SK-N-SH (cell line): ENCODE data around the gene RECK. TPM values are rescaled to one million over a fixed set of nuclear protein-coding genes. Genes with fewer than 3 reads are reported as not detected.
A peak's percentile ranks its signal among the peaks of the same experiment; 100 is the strongest.

Experiments
- CTCF ChIA-PET: fragments of 300-600, 350-600 bp; formaldehyde crosslinking; extraction: SDS; loops from one replicate; lab custom pipeline; 2021; lab: Yijun Ruan, JAX
- POLR2A ChIA-PET: fragments of 350-600 bp; sonication (Branson Sonifier 250); formaldehyde crosslinking; extraction: SDS; loops from one replicate; lab custom pipeline; 2020; ENCODE audit warnings: antibody characterized with exemption, inconsistent platforms; lab: Yijun Ruan, JAX
- DNase-seq: peaks from one replicate; pipeline ENCODE4 v3.0.0; 2012
- H2AFZ ChIP-seq: fragments of 200-600 bp; sonication (generic); 2 replicates; pipeline ENCODE4 v1.8.1; 2016; ENCODE audit warnings: antibody characterized with exemption, mild to moderate bottlenecking, low read depth
- H3F3A ChIP-seq: fragments of 200-600 bp; sonication (generic); replicated peaks from 2 replicates; pipeline ENCODE3; 2016; ENCODE audit warnings: antibody characterized with exemption, mild to moderate bottlenecking; ENCODE audit not compliant: insufficient read depth
- H3K27ac ChIP-seq, 2 experiments: fragments of 200-500 bp in 1 of 2; fragments of 200-600 bp in 1 of 2; sonication (Bioruptor generic) in 1 of 2; sonication (generic), shearing (Covaris generic) in 1 of 2; 2 replicates each; pipeline versions ENCODE4 v1.5.1 to v1.6.1; 2014 to 2016; ENCODE audit warnings: low read depth in 2 of 2, inconsistent platforms in 1 of 2, low read length in 1 of 2, mild to moderate bottlenecking in 1 of 2, mixed read lengths in 1 of 2
- H3K27me3 ChIP-seq: fragments of 200-600 bp; sonication (generic), shearing (Covaris generic); 2 replicates; pipeline ENCODE4 v1.6.1; 2016; ENCODE audit warnings: mixed run types; ENCODE audit not compliant: insufficient read depth
- H3K36me3 ChIP-seq, 2 experiments: fragments of 200-500 bp in 1 of 2; fragments of 200-600 bp in 1 of 2; sonication (Bioruptor generic) in 1 of 2; sonication (generic) in 1 of 2; replicated peaks in 1 of 2; 2 replicates each; pipeline versions ENCODE3 to v1.5.1; 2014 to 2016; ENCODE audit warnings: low read length in 1 of 2, mild to moderate bottlenecking in 1 of 2; ENCODE audit not compliant: insufficient read depth in 2 of 2, control insufficient read depth in 1 of 2
- H3K4me1 ChIP-seq, 2 experiments: fragments of 200-500 bp in 1 of 2; fragments of 200-600 bp in 1 of 2; sonication (Bioruptor generic) in 1 of 2; sonication (generic), shearing (Covaris generic) in 1 of 2; 2 replicates each; pipeline versions ENCODE4 v1.5.1 to v1.6.1; 2014 to 2016; ENCODE audit warnings: low read depth in 1 of 2, low read length in 1 of 2, mixed run types in 1 of 2; ENCODE audit not compliant: insufficient read depth in 2 of 2, control insufficient read depth in 1 of 2
- H3K4me2 ChIP-seq: fragments of 200-600 bp; sonication (generic), shearing (Covaris generic); 2 replicates; pipeline ENCODE4 v1.6.1; 2017; ENCODE audit warnings: mixed run types
- H3K4me3 ChIP-seq, 2 experiments: fragments of 200-500 bp in 1 of 2; fragments of 200-600 bp in 1 of 2; sonication (Bioruptor generic) in 1 of 2; sonication (generic), shearing (Covaris generic) in 1 of 2; 2 replicates each; pipeline versions ENCODE4 v1.5.1 to v1.8.1; 2014 to 2016; ENCODE audit warnings: low read depth in 2 of 2, inconsistent platforms in 1 of 2, low read length in 1 of 2, mild to moderate bottlenecking in 1 of 2, mixed read lengths in 1 of 2, moderate library complexity in 1 of 2
- H3K79me2 ChIP-seq: fragments of 200-600 bp; sonication (generic); 2 replicates; pipeline ENCODE4 v1.8.1; 2017; ENCODE audit warnings: mild to moderate bottlenecking; ENCODE audit not compliant: insufficient read depth
- H3K9ac ChIP-seq: fragments of 200-600 bp; sonication (generic); 2 replicates; pipeline ENCODE4 v1.6.1; 2017; ENCODE audit warnings: mixed run types
- H3K9me2 ChIP-seq: fragments of 200-600 bp; sonication (generic); 2 replicates; pipeline ENCODE4 v1.6.1; 2017; ENCODE audit warnings: mixed run types
- H3K9me3 ChIP-seq: fragments of 200-600 bp; sonication (generic); 2 replicates; pipeline ENCODE4 v1.6.1; 2017; ENCODE audit warnings: mixed run types, mild to moderate bottlenecking, moderate library complexity
- H4K20me1 ChIP-seq: fragments of 200-600 bp; sonication (generic); 2 replicates; pipeline ENCODE4 v1.6.1; 2017; ENCODE audit warnings: mild to moderate bottlenecking, mixed run types; ENCODE audit not compliant: insufficient read depth
- CHD2 ChIP-seq: fragments of 150-350 bp; IDR thresholded peaks from 2 replicates; pipeline ENCODE4 v1.6.1; 2018; ENCODE audit warnings: low read length; ENCODE audit not compliant: partially characterized antibody
- CTCF ChIP-seq: fragments of 200-600 bp; sonication (generic); IDR thresholded peaks from 2 replicates; pipeline ENCODE4 v1.6.1; 2017; ENCODE audit warnings: antibody characterized with exemption, mild to moderate bottlenecking, moderate library complexity
- EZH2phosphoT487 ChIP-seq: fragments of 200-600 bp; sonication (generic); IDR thresholded peaks from 2 replicates; pipeline ENCODE4 v1.6.1; 2017; ENCODE audit warnings: low read depth, mixed run types, mild to moderate bottlenecking, antibody characterized with exemption, moderate library complexity, borderline replicate concordance
- FOSL2 ChIP-seq: IDR thresholded peaks from 2 replicates; pipeline ENCODE4 v1.4.0; 2012; ENCODE audit warnings: low read depth, mild to moderate bottlenecking, moderate library complexity, borderline replicate concordance
- FOXM1 ChIP-seq: IDR thresholded peaks from 2 replicates; pipeline ENCODE4 v1.4.0; 2012; ENCODE audit warnings: low read depth, mild to moderate bottlenecking
- GABPA ChIP-seq: IDR thresholded peaks from 2 replicates; pipeline ENCODE4 v1.4.0; 2012; ENCODE audit warnings: low read depth, mild to moderate bottlenecking
- GATA2 ChIP-seq: sonication (generic); formaldehyde crosslinking; IDR thresholded peaks from 2 replicates; pipeline ENCODE4 v1.5.0; 2020; ENCODE audit warnings: mild to moderate bottlenecking, missing genetic modification reagents
- MAX ChIP-seq: IDR thresholded peaks from 2 replicates; pipeline ENCODE4 v1.4.0; 2012; ENCODE audit warnings: low read depth
- MXI1 ChIP-seq: IDR thresholded peaks from 2 replicates; pipeline ENCODE4 v1.6.1; 2012; ENCODE audit warnings: mild to moderate bottlenecking, low read depth, low read length, improper control_type of control experiment
- POLR2AphosphoS5 ChIP-seq: IDR thresholded peaks from 2 replicates; pipeline ENCODE4 v1.6.1; 2012; ENCODE audit warnings: low read depth, low read length
- RCOR1 ChIP-seq: fragments of 150-350 bp; IDR thresholded peaks from 2 replicates; pipeline ENCODE4 v1.6.1; 2017; ENCODE audit warnings: antibody characterized with exemption, low read length
- REST ChIP-seq: IDR thresholded peaks from 2 replicates; pipeline ENCODE4 v1.6.1; 2012; ENCODE audit warnings: mild to moderate bottlenecking, low read depth, low read length, moderate library complexity
- RFX5 ChIP-seq: IDR thresholded peaks from 2 replicates; pipeline ENCODE4 v1.6.1; 2012; ENCODE audit warnings: mild to moderate bottlenecking, improper control_type of control experiment, low read length
- SMC3 ChIP-seq: IDR thresholded peaks from 2 replicates; pipeline ENCODE4 v1.6.1; 2012; ENCODE audit warnings: low read depth, low read length, improper control_type of control experiment
- TCF12 ChIP-seq: IDR thresholded peaks from 2 replicates; pipeline ENCODE4 v1.4.0; 2012
- TEAD4 ChIP-seq: IDR thresholded peaks from 2 replicates; pipeline ENCODE4 v1.4.0; 2012; ENCODE audit warnings: mild to moderate bottlenecking, borderline replicate concordance; ENCODE audit not compliant: insufficient read depth
- USF2 ChIP-seq: fragments of 150-350 bp; IDR thresholded peaks from 2 replicates; pipeline ENCODE4 v1.6.1; 2017; ENCODE audit warnings: antibody characterized with exemption, low read length, low read depth, borderline replicate concordance
- WGBS: methylation state at CpG from one replicate; pipeline ENCODE4 v1.1.6; 2017; ENCODE audit warnings: low lambda C conversion rate; 5-methylcytosine and 5-hydroxymethylcytosine counted together
- polyA plus RNA-seq, 3 experiments: library from polyadenylated mRNA; depleted of rRNA; stranded (reverse); fragments of >200 nt; gene quantifications; 2 replicates each; pipeline ENCODE4 v1.2.3, GENCODE V29; 2012

Gene RECK
- polyA plus RNA-seq, 1 of the 3 experiments (the other 2 are of a cell fraction) = 22.8 TPM

GRCh38 chr9:36051317-36051716 lies 14.6 kb downstream of the RECK start:
- Histone ChIP-seq H4K20me1 (peaks cover 49% of the 10 kb centered on the region), H3K9ac (no peak overlapping the region), H3K9me3 (no peaks in the 10 kb centered on the region), H3K9me2 (no peaks in the 10 kb centered on the region), H2AFZ (no peak overlapping the region), H3K4me3 (no peak overlapping the region), H3K79me2 (peaks cover 99% of the 10 kb centered on the region), H3K4me1 (peaks cover 7 to 11% of the 10 kb centered on the region in 2 experiments; a peak in 3 of 4 replicates), H3F3A (peaks cover 22% of the 10 kb centered on the region), H3K4me2 (no peak overlapping the region), H3K27ac (no peak overlapping the region)
- no peak for DNase-seq
- POLR2A ChIA-PET = no interaction called here
- 97% methylated on average over 2 of the region's 2 CpGs for WGBS
- TF ChIP-seq TEAD4 (no peak), RCOR1 (no peak), FOSL2 (no peak), RFX5 (no peak), MXI1 (no peak), GABPA (no peak), CTCF (no peak)
- TF ChIP-seq, all 33 proteins: peak for 0
- peaks cover 22 to 25% of the 10 kb centered on the region in 2 experiments for H3K36me3 ChIP-seq
- no peaks in the 10 kb centered on the region for H3K27me3 ChIP-seq
- CTCF ChIA-PET = interaction anchor here (0.7 to 1.5 kb wide), 2 partner anchors 43 to 277 kb away, joined by 3 to 5 read pairs; no protein-coding TSS in a partner anchor

GRCh38 chr9:36053971-36054370 lies 17.3 kb downstream of the RECK start:
- no peaks in the 10 kb centered on the region for H3K27me3 ChIP-seq
- H3F3A ChIP-seq = peaks cover 28% of the 10 kb centered on the region
- peaks cover 31 to 37% of the 10 kb centered on the region in 2 experiments for H3K36me3 ChIP-seq
- ChIA-PET POLR2A (no interaction called here), CTCF (interaction anchor here (0.7 to 1.6 kb wide), 2 partner anchors 46 to 49 kb away, joined by 3 to 4 read pairs; no protein-coding TSS in a partner anchor)
- 61% methylated on average over 3 of the region's 3 CpGs for WGBS
- H3K9me3 ChIP-seq = no peaks in the 10 kb centered on the region
- H3K4me1 ChIP-seq = peaks cover 0 to 14% of the 10 kb centered on the region in 2 experiments; a peak in 1 of 4 replicates
- peaks cover 88% of the 10 kb centered on the region for H3K79me2 ChIP-seq
- H3K9me2 ChIP-seq = no peaks in the 10 kb centered on the region
- H2AFZ ChIP-seq = no peak overlapping the region
- peaks cover 31% of the 10 kb centered on the region for H4K20me1 ChIP-seq
- peak overlapping the region; percentile 15 for H3K4me2 ChIP-seq
- DNase-seq = no peak
- TF ChIP-seq REST (no peak), MAX (no peak), USF2 (no peak), EZH2phosphoT487 (no peak), POLR2AphosphoS5 (no peak), GATA2 (CRISPR knock-in tag) (no peak), CHD2 (no peak), SMC3 (no peak), FOXM1 (no peak), TCF12 (no peak)
- TF ChIP-seq, all 33 proteins: peak for 0
- Histone ChIP-seq H3K4me3 (no peak overlapping the region), H3K27ac (peak overlapping the region in 1 of 2 experiments; percentile 48; a peak in 3 of 4 replicates), H3K9ac (no peak overlapping the region)
